B cell (primary cell): ENCODE data around the gene SPEN. TPM values are rescaled to one million over a fixed set of nuclear protein-coding genes. Genes with fewer than 3 reads are reported as not detected.

Experiments
- ATAC-seq: fragments of 200-7000 bp; cut with Tn5 transposase; one replicate; pipeline ENCODE4 v1.10.0; 2021; ENCODE audit warnings: low read depth, mild to moderate bottlenecking, moderate number of reproducible peaks, moderate library complexity
- CTCF ChIA-PET: fragments of 350-600 bp; sonication (Branson Sonifier 250); formaldehyde crosslinking; loops from one replicate; lab custom pipeline; 2021; ENCODE audit warnings: antibody characterized with exemption, inconsistent platforms; lab: Charles Lee
- POLR2A ChIA-PET: fragments of 350-600 bp; sonication (Branson Sonifier 250); formaldehyde crosslinking; loops from one replicate; lab custom pipeline; 2021; ENCODE audit warnings: antibody characterized with exemption; lab: Charles Lee
- DNase-seq: peaks from one replicate; pipeline ENCODE4 v3.0.0; 2013
- H2AFZ ChIP-seq: 2 replicates; pipeline ENCODE4 v1.6.1; 2012; ENCODE audit warnings: mild to moderate bottlenecking, low read depth, low read length; ENCODE audit not compliant: insufficient read depth, poor library complexity, severe bottlenecking
- H3K27ac ChIP-seq, 2 donors: 1 replicate in 1 of 2; 2 replicates in 1 of 2; pipeline ENCODE4 v1.5.1; 2012 to 2013; ENCODE audit warnings: low read length in 2 of 2, mild to moderate bottlenecking in 2 of 2, moderate library complexity in 1 of 2
- H3K27me3 ChIP-seq, 4 experiments: fragments of 200-600 bp in 1 of 4; sonication (generic) in 1 of 4; replicated peaks in 1 of 4; 1 replicate in 2 of 4; 2 replicates in 2 of 4; pipeline versions ENCODE4 v1.6.1 to v1.7.0; 2013 to 2016; ENCODE audit warnings: low read length in 3 of 4, mild to moderate bottlenecking in 2 of 4, mixed read lengths in 1 of 4, moderate library complexity in 1 of 4; ENCODE audit not compliant: insufficient read depth in 4 of 4, control insufficient read depth in 3 of 4; ENCODE audit errors: control extremely low read depth in 1 of 4
- H3K36me3 ChIP-seq, 2 experiments: replicated peaks in 1 of 2; 1 replicate in 1 of 2; 2 replicates in 1 of 2; pipeline versions ENCODE4 v1.6.1 to v1.7.1; 2013; ENCODE audit warnings: low read length in 1 of 2; ENCODE audit not compliant: insufficient read depth in 2 of 2, control insufficient read depth in 1 of 2; ENCODE audit errors: control extremely low read depth in 1 of 2, extremely low read depth in 1 of 2
- H3K4me1 ChIP-seq, 2 donors: fragments of 200-600 bp in 1 of 2; sonication (generic) in 1 of 2; 1 replicate in 1 of 2; 2 replicates in 1 of 2; pipeline versions ENCODE4 v1.5.1 to v1.6.1; 2013 to 2017; ENCODE audit warnings: low read length in 2 of 2; ENCODE audit not compliant: control insufficient read depth in 2 of 2, insufficient read depth in 2 of 2
- H3K4me2 ChIP-seq: replicated peaks from 2 replicates; pipeline ENCODE3; 2012; ENCODE audit warnings: mild to moderate bottlenecking, low read depth, low read length; ENCODE audit not compliant: poor library complexity, severe bottlenecking
- H3K4me3 ChIP-seq, 5 experiments: fragments of 200-600 bp in 1 of 5; sonication (generic) in 1 of 5; 1 replicate in 3 of 5; 2 replicates in 2 of 5; pipeline versions ENCODE4 v1.5.1 to v1.7.0; 2011 to 2016; ENCODE audit warnings: low read length in 4 of 5, mild to moderate bottlenecking in 4 of 5, low read depth in 2 of 5, control low read depth in 1 of 5, moderate library complexity in 1 of 5; ENCODE audit not compliant: insufficient read depth in 1 of 5; ENCODE audit errors: control extremely low read depth in 1 of 5, extremely low read depth in 1 of 5
- H3K79me2 ChIP-seq: fragments of 200-600 bp; sonication (generic); one replicate; pipeline ENCODE4 v1.6.0; 2016; ENCODE audit warnings: low read length; ENCODE audit not compliant: control insufficient read depth, insufficient read depth
- H3K9ac ChIP-seq: fragments of 200-600 bp; sonication (generic); 2 replicates; pipeline ENCODE4 v1.6.1; 2017; ENCODE audit warnings: mild to moderate bottlenecking, low read length, moderate library complexity
- H3K9me3 ChIP-seq, 3 donors: one replicate each; pipeline versions ENCODE4 v1.6.1 to v1.7.1; 2013; ENCODE audit warnings: low read length in 2 of 3; ENCODE audit not compliant: control insufficient read depth in 2 of 3, insufficient read depth in 1 of 3; ENCODE audit errors: control extremely low read depth in 1 of 3
- H4K20me1 ChIP-seq: 2 replicates; pipeline ENCODE4 v1.6.0; 2012; ENCODE audit warnings: mild to moderate bottlenecking, low read length; ENCODE audit not compliant: insufficient read depth, control insufficient read depth, poor library complexity, severe bottlenecking
- H3K27ac Mint-ChIP-seq: one replicate; pipeline ENCODE4 v1.8.0; 2021; ENCODE audit warnings: mixed read lengths
- H3K27me3 Mint-ChIP-seq: one replicate; pipeline ENCODE4 v1.8.0; 2021; ENCODE audit warnings: mixed read lengths
- H3K4me1 Mint-ChIP-seq: one replicate; pipeline ENCODE4 v1.8.0; 2021; ENCODE audit warnings: mixed read lengths
- H3K4me3 Mint-ChIP-seq: one replicate; pipeline ENCODE4 v1.8.0; 2021; ENCODE audit warnings: mixed read lengths
- H3K9me3 Mint-ChIP-seq: one replicate; pipeline ENCODE4 v1.8.0; 2022; ENCODE audit warnings: mixed read lengths; ENCODE audit not compliant: insufficient read depth
- EZH2 ChIP-seq: IDR thresholded peaks from 2 replicates; pipeline ENCODE4 v1.6.1; 2012; ENCODE audit warnings: borderline replicate concordance, low read depth, mild to moderate bottlenecking, moderate library complexity, low read length; ENCODE audit not compliant: insufficient read depth, poor library complexity, severe bottlenecking
- WGBS: methylation state at CpG from one replicate; pipeline ENCODE4 v1.1.5; 2013; ENCODE audit warnings: missing lambda C conversion rate; ENCODE audit not compliant: insufficient coverage; 5-methylcytosine and 5-hydroxymethylcytosine counted together
- intact Hi-C: fragments of 100-400 bp; cut with micrococcal nuclease; formaldehyde crosslinking; loops from one replicate; pipeline ENCODE4 v1.10.0; 2022
- polyA plus RNA-seq: library from polyadenylated mRNA; depleted of rRNA; stranded (reverse); fragments of >200 nt; gene quantifications from 2 replicates; pipeline ENCODE4 v1.2.3, GENCODE V29; 2012
- total RNA-seq, 2 donors: library from RNA; stranded (reverse); fragments of 120-200 nt in 1 of 2; gene quantifications; 1 replicate in 1 of 2; 2 replicates in 1 of 2; pipeline versions ENCODE4 v1.2.3 to v1.2.4, GENCODE V29; 2013 to 2022
- TF ChIP-seq, protein P1 (sequence below): fragments of 200-600 bp; IDR thresholded peaks from one replicate; pipeline ENCODE4 v1.8.0; 2022; ENCODE audit warnings: antibody characterized with exemption, mild to moderate bottlenecking

The SPEN gene
- total and polyA plus RNA-seq, 2 donors (not counting 1 experiment from before 2014, with no cell fraction given), result 29.1 to 126 TPM

DNA sequence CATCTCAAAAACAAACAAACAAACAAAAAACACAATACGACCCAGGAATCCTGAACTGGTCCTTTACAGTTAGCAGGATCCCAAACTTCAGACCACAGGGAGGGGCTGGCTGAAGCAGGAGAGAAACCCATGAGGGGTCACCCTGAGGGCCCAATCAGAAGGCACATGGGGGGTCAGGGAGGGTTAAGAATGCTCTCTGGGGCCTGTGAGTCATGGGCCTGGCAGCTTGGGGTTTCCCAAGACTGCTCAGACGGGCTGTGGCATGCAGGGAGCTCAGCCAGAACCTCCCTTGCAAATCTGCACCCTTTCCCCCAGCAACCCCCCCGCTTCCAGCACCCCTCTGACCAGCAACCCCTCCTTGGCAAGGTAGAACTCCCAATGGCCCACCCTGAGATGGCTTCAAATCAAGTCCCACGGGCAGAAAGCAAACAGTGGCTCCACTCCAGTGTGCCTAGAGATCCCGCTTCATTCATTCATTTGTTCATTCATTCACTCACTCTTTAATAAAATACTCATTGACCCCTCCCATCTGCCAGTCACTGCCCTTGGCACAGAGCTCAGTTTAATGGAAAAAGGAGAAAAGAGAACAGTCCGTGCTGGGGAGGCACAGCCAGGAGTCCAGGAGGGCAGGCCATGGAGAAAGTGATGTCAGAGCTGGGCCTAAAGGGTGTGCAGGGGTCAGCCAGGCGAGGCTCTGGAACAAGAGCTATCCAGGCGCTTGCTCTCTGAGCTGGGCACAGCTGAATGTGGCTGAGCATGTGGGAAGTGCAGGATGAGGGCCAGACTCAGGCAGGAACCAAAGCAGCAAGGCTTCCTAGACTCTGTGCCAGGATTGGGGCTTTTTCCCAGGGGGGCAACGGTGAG, 48.3 kb upstream of the SPEN start:
- Histone ChIP-seq H3K9me3 (no peaks in the 10 kb centered on the region), H3K79me2 (no peaks in the 10 kb centered on the region), H3K36me3 (no peaks in the 10 kb centered on the region), H2AFZ (no peak overlapping the region), H3K4me3 (no peak overlapping the region), H4K20me1 (no peaks in the 10 kb centered on the region), H3K9ac (no peak overlapping the region), H3K27me3 (peaks cover 0 to 2% (median 0%) of the 10 kb centered on the region in 4 experiments), H3K4me2 (no peak overlapping the region), H3K4me1 (no peaks in the 10 kb centered on the region), H3K27ac (no peak overlapping the region)
- no peak for TF ChIP-seq EZH2
- TF ChIP-seq, protein P1, sequence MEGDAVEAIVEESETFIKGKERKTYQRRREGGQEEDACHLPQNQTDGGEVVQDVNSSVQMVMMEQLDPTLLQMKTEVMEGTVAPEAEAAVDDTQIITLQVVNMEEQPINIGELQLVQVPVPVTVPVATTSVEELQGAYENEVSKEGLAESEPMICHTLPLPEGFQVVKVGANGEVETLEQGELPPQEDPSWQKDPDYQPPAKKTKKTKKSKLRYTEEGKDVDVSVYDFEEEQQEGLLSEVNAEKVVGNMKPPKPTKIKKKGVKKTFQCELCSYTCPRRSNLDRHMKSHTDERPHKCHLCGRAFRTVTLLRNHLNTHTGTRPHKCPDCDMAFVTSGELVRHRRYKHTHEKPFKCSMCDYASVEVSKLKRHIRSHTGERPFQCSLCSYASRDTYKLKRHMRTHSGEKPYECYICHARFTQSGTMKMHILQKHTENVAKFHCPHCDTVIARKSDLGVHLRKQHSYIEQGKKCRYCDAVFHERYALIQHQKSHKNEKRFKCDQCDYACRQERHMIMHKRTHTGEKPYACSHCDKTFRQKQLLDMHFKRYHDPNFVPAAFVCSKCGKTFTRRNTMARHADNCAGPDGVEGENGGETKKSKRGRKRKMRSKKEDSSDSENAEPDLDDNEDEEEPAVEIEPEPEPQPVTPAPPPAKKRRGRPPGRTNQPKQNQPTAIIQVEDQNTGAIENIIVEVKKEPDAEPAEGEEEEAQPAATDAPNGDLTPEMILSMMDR, result no peak
- H3K27me3 Mint-ChIP-seq, result peaks cover 10% of the 10 kb centered on the region
- H3K27ac Mint-ChIP-seq, result no peak overlapping the region
- no peaks in the 10 kb centered on the region for H3K9me3 Mint-ChIP-seq
- ATAC-seq, result peak; percentile 39
- H3K4me3 Mint-ChIP-seq, result no peak overlapping the region
- ChIA-PET POLR2A (interaction anchor here (0.7 kb wide), 1 partner anchor 14 kb away, joined by 5 read pairs; no protein-coding TSS in a partner anchor), CTCF (interaction anchor here (0.7 kb wide), 1 partner anchor 80 kb away, joined by 3 read pairs; no protein-coding TSS in a partner anchor)
- H3K4me1 Mint-ChIP-seq, result no peaks in the 10 kb centered on the region
- 69% methylated on average over 9 of the region's 9 CpGs for WGBS
- no peak for DNase-seq
- intact Hi-C loops, result no loop called here
